Measurements from ENCODE around the gene EPHB2.

Gene EPHB2

DNA sequence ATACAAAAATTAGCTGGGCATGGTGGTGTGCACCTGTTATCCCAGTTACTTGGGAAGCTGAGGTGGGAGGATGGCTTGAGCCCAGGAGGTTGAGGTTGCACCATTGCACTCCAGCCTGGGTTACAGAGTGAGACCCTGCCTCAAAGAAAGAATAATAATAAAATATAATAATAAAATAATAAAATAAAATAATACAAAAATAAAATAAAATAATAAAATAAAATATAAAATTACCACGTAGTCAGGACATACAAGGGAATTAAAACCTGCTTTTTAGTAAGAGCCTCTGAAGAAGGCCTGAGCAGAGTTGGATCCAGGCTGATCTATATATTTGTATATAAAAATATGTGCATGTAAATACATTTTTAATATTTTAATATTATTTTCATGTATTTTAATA lies 41.7 kb downstream of the EPHB2 start:
- no peak for ATAC-seq

DNA sequence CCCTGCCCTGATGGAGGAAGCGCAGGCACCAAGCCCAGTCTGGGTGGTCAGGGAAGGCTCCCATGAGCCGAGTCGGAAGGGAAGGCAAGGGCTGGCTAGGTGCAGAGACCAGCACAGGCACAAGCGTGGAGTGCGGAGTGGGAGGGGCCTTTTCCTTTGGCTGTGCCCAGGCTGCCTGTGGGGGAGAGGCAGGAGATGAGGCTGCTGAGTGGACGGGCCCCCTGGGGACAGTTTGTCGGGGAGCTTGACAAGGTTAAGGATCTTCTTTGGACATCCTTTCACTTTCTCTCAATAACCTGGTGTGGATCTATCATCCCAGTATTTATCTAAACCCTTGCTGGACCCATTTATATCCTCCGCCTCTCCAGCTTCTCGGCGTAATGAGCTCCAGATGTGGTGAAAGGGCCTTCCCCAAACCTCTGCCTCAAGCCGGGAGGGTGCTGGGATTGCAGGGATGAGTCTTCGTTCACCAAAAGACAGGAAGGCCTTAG lies 42.9 kb downstream of the EPHB2 start:
- no peak for ATAC-seq

DNA sequence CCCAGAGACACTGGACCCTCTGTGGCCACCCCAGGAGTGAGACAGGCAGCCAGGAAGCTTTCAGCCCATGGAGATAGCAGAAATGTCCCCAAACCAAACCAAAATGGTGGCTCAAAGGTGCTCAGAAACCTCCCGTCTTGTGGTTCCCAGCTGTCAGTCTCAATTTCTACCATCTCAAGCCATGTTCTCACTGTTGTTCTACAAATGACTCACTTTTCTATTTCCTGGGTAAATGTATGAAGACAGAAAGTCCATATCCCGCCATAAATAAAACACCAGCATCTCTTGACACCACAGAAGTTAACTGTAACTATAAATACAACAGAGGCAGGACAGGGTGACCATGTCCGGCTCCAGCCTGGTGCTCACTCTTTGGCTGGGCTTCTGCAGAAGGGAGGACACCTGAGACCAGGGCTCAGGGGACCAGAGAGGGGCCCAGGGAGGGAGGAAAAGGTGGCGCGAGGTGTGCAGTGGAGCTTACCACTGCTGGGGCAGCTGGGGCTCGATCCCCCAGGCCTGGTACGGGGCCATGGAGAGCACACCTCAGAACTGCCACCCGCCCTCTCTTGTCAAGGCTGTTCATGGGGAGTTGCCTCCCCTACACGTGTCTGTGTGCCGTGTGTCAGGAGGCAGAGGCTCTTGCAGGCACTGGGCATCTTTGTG lies 43.6 kb downstream of the EPHB2 start:
- no peak for ATAC-seq

DNA sequence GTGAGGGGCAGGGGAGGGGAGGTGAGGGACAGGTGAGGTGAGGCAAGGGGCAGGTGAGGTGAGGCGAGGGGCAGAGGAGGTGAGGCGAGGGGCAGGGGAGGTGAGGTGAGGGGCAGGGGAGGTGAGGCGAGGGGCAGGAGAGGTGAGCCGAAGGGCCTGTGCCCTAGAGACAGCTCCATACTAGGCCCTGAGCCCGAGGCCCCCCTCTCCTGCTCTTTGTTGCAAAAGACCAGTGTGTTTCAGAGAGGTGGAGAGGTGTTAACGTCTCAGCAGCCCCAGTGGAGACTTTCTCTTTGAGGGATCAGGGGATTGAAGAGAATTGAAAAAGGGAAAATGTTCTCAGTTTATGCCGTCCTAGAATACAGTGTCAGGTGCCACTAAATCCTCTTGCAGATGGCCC lies 44.2 kb downstream of the EPHB2 start:
- no peak for ATAC-seq

DNA sequence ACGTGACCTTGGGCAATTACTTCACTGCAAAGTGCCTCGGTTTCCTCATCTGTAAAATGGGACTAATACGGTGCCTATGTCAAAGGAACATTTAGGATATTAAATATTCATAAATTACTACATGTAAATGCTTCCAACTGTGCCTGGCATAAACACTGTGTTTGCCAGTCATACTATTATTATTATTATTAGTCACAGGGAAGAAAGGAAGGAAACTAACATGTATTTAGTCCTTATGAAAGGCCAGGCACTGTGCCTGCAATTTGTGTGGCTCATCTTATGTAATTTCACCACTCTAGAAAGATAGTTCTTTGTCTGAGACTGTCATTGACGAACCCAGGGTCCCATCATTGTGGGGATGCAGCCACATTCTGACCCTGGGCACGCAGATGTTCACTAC lies 45.0 kb downstream of the EPHB2 start:
- no peak for ATAC-seq

DNA sequence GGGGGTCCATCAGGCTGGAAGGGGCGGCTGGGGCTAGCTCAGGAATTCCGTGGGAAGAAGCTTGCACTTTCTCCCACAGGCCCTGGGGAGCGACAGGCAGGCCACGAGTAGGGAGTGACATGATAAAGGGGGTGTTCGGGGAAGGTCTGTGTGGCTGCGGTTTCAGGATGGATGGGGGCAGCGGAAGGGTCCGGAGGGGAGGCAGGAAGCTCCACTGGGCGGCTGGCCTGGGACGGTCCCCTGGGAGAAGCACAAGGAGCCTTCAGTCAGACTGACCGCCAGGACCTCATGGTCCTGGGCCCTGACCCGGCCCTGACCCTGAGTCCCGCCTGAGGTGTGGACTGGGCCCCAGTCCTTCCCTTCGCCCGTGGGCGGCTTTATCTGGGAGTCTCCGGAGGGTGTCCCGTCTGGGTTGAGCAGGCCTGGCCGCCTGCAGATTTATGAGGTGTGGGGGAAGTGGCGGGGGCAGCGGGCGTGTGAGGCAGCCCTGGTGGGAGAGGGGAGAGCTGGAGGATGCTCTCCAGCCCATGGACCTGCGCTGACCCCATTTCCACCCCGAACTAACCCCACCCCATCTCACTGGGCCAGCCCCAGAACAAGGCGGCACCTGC lies 45.6 kb downstream of the EPHB2 start:
- no peak for ATAC-seq

DNA sequence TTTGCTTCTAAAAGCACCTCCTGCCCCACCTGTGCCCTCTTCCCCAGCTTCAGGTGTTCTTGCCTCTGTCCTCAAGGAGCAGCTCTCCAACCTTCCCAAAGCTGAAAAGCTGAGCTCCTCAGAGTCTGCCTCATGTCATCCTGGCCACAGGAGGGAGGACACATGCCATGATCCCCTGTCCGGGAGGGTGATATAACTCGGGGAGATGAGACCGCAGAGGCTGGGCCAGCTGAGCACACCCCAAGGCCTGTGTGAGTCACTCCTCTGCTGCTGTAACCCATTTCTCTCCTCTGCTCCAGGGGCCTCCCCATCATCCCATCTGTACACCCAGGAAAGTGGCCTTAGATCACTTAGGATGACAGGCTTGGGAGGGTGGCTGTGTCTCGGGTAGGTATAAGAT lies 49.8 kb downstream of the EPHB2 start:
- ATAC-seq = no peak

DNA sequence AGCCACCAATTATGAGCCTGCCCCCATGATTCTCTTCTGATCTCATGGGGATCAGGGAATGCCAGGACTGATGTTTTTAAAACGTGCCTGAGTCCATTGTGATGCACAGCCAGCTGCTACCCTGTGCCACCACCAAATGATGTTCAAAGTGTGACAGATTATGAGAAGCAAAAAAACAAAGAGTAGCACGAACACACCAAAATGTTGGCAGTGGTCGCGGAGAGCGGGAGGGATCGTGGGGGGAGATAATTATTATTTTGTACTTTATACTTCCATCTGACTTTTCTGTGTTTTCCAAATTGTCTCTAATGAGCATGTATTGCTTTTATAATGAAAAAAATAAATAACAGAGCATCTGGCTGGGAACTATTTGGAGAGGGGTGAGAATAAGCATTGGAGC lies 50.5 kb downstream of the EPHB2 start:
- no peak for ATAC-seq

DNA sequence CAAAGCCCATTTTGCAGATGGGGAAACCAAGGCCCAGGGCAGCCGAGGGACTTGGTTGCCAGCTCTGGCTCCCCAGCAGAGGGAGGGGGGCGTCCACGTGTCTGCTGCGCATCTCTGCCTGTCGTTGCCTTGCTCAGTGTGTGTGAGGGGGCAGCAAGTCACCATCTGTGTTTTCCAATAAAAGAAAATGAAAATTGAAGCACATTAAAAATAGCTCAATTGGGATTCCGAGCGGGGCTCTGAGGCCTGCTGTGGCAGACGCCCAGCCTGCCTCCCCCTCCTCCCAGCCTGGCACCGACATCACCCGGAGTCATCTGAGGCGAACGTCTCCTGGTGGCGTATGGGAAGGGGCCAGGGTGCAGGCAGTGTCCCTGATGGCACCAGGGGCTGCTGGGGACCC lies 51.2 kb downstream of the EPHB2 start:
- no peak for ATAC-seq

DNA sequence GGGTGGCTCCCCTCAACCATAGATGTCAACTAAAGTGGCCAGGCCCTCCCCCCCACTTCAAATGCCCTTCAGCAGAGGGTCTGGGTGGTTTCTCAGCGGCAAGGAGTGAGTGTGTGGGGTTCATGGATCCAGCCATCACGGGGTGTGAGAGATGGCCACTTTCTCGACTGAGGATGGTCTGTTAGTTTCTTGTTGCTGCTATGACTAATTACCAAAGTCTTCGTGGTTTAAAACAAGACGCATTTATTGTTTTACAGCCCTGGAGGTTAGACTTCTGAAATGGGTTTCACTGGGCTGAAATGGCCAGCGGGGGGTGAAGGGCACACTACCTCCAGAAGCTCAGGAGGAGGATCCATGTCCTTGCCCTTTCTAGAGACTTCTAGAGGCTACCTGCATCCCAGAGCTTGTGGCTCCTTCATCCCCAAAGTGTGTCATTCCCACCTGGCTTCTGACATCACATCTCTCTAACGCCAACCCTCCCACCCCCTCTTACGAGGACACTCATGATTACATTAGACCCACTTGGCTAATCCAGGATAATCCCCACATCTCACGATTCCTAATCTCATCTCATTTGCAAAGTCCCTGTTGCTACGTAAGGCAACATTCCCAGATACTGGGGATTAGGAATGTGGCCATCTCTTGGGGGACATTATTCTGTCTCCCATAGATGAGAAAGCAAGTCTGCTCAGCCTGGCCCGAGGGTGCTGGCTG lies 53.0 kb downstream of the EPHB2 start:
- ATAC-seq = no peak

DNA sequence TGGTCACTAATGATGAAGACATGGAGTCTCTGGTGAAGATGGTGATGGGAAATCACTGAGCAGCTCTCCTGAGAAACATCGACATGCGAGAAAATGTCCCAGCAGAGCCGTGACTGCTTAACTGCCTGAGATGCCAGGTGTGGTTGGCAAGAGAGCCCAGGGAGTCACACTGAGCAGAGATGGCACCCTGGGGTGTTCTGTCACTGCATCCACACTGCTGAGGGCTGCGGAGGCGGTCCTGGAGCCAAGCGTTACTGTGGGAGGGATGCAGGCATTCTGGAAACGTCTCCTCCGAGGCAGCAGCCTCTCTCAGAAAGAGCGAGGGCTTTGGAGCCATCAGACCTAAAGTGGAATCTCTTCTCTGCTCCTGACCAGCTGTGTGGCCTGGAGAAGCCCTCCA lies 57.2 kb downstream of the EPHB2 start:
- no peak for ATAC-seq

DNA sequence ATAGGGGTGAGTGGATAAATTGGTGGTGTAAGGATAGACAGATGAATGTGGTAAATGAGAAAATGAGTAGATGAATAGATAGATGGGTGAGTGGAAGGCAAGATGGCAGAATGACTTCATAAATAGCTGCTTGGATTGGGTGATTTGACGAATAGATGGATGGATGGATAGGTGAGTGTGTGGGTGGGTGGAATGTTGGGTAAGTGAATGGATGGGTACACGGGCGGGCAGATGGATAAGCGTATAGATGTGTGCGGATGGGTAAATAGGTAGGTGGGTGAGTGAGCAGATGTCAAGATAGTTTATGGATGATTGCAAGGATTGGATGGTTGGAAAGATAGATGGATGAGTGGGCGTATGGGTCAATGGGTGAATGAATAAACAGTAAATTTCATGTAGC lies 59.3 kb downstream of the EPHB2 start:
- ATAC-seq = no peak

DNA sequence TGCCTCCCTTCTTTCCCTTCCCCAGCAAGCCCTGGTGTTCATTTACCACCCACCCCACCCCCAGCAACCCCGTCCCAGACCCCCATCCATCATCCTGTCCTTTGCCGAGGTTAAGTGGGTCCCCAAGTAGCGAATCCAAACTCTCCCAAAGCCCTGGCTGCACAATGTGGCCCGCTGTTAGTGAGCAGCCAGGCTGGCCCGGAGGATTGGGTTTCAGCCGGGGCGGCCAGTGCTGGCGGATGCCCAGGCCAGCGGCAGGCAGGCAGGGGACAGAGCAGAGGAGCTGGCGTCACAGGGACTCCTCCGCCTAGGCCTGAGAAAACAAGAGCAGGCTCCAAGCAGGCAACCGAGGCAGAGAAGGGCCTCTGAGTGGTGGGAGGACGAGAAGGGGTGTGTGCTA lies 61.4 kb downstream of the EPHB2 start:
- ATAC-seq = no peak

DNA sequence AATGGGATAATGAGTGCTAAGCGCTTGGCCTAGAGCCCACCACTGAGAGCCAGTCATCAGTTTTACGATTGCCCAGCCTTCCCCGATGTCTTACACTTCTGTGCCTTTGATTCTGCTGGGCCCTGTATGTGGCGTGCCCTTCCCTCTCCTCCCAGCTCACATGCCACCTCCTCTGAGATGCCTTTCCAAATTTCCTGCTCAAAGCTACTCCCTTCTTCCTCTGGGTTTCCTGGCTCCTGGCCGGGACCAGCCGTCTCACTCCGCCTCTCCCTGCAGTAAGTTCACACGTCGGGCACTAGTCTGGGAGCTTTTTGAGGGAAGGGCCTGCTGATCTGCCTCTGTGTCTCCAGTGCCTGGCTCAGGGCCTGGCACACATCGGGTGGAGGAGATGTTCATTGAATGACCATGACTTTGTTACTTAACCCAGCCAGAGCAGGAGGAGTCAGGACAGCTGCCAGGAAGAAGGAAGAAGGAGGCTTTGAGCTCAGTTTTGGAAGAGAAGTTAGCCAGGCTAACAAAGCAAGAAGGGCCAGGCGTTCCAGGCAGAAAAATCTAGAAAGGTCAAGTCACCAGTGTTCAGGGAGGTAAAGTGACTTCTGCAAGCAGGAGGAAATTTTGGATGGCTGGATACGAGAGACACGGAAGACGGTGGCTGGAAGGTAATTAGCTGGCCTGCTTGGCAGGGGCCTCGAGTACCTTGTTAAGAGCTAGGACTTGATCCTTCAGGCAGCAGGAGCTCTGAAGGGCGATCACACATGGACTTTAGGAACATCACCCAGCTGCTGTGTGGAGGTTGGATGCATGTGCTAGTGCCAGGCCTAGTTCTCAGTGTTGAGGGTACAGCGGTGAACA lies 63.6 kb downstream of the EPHB2 start:
- no peak for ATAC-seq

DNA sequence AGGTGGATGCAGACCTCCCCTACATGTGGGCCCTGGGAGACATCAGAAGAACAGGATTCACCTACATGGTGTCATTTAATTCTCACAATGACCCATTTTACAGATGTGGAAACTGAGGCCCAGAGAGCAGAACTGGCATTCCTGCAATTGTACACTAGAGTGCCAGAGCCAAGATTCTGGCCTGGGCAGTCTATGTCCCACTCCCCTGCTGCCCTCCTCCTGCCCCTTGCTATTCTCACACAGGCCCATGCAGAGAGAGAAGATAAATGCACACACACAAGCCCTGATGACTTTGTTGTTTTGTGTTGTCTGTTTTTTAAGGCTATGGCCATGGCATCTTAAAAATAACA lies 64.2 kb downstream of the EPHB2 start:
- ATAC-seq = no peak

DNA sequence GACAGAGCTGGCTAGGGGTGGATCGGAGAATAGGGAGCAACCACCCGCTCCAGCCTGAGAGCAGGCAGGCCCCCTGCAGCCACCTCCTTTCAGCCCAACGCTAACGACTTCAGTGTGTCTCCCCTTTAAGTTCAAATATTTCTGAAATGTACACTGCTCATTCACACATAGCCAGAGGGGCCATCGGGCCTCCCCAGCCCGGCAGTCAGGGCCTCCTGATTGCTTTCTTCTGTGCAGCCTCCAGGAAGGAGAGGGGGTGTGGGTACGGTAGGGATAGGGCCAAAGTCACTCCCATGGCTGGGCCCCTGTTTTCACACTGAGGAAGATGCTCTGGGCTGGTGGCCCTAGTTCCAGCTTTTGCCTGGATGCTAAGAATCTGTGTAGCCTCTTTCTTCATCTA lies 64.8 kb downstream of the EPHB2 start:
- no peak for ATAC-seq

DNA sequence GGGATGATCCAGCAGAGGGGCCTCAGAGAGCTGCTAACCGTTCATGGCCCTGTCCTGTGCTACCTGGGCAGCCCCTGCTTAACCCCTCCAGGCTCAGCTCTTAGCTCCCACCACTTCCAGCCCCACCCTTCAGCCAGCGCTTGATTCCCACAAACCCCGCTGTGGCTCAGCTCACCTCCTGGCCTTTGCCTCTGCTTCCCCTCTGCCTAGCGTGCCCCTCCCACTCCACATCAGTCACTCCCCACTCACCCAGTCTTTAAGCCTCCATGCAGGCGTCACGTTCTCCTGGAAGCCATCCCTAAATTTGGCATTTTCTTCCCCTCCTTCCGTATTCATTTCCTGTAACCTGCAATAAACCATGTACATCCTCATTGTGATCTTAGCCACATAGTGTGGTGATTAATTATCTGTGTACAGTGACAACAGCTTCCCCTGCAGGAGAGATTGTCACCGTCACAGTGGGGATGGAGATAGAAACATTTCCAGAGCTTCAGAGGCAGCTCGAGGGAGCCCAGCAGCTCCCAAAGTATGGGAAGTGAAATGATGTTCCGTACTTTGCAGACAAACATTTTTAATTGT lies 65.5 kb downstream of the EPHB2 start:
- no peak for ATAC-seq

DNA sequence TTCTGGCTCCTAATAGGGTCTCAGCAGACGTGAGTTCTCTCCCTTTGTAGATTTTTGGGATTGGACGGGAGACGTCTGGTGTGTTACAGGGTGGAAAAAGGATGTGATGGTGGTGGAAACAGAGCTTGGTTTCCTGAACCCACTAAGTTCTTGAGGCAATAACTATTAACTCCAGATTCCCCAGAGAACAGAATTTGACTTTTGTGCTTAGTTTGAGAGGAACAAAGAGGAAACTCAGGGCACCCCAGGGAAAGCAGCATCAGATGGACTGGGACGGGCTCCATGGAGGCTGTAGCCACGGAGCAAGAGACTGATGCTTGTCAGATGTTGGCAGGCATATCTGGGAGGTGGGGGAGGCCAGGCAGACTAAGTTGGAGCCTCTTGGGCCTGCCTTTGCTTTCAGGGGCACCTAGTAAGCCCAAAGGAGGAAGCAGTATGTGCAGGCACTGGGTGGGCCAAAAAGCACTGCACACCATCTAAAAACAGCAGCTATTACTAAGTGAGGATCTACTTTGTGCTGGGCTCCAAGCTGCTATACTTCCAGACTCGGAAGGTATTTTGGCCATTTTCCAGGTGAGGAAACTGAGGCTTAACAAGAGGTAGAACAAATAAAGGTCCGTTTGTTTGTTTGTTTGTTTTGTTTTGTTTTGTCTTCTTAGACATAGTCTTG lies 66.9 kb downstream of the EPHB2 start:
- no peak for ATAC-seq

DNA sequence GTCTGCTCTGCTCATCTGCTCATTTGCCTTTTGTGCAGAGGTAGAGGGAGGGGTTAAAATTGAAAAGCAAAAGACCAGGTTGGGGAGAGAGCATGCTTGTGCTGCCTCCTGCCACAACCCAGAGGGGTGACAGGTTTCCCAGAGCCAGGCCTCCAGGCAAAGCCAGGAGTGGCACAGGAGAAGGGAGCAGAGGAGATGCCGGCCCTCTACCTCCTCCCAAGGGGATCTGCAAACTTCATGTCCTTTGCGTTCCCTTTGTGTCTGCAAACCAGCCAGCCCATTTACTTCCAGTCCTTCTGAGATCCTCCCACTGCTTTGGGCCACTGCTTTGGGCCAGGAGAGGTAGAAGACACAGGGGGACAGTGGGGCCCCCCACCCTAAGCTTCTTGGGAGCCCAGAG lies 67.8 kb downstream of the EPHB2 start:
- no peak for ATAC-seq

DNA sequence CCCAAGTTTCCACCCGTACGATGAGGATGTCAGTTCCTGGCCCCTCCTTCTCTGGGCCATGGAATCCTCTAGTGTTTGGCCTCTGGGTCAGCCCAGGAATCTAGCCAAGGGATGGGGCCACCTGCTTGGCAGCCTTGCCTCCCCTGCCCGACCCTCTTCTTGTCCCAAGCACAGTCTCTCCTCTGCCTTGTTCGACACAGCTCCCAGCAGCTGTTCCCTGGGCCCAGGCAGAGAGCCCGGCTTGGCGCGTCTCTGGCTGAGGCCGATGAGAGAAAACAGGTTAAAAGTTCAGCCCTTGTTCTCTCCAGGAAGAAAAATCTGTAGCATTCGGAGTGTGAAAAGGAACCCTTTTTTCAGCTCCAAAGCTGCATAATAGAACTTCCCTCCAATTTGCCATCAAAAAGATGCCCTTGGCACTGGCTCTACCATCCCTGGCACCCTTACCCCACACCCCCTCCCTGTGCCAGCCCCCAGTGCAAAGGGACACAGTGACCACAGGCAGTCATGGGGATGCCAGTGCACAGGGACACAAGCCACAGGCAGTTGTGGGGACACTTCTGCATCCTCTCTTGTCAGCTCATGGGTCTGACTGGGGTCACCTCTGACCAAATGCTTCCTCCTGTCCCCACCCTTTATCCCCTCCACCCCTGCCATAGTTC lies 68.4 kb downstream of the EPHB2 start:
- no peak for ATAC-seq

DNA sequence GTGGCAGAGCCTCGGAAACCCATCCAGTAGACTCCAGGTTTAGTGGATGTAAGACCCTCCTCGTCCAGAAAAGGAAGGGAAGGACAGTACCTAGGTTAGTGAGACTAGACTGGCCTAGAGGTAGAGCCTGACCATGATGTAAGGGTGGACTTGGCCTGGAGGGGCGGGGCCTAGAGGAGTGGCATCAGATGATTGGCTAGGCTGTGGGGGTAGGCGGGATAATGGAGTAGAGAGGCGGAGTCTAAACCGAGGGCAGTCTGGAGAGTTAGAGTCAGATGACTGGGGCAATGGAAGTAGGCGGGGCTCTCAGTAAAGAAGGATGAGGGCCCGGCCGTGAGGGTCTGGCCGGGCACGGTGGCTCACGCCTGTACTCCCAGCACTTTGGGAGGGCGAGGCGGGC lies 70.1 kb downstream of the EPHB2 start:
- ATAC-seq = no peak

DNA sequence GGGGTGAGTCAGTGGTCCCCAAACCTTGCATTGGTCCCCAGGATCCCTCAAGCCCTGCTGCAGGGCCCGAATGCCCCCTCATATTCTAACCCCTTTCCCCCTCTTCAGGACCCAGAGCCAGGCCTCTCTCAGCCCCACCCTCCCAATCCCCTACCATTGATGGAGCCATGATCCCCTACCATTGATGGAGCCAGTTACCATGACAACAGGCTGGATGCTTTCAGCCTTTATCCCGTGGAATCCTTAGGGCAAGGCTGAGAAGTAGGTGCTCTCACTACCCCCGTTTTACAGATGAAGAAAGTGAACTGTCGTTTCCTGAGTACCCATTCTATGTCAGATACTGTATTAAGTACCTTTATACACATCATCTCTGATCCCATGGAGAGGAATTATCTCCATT lies 70.8 kb downstream of the EPHB2 start:
- no peak for ATAC-seq
